Activated CD8-positive, alpha-beta memory T cell treated with anti-CD3 and anti-CD28 coated beads for 48 hours (primary cell): ENCODE measurements around the gene OTUB2.

Experiments
- DNase-seq, 3 experiments: peaks; one replicate each; pipeline ENCODE4 v3.0.0-alpha.2; 2020; ENCODE audit warnings: low read depth in 2 of 3, low spot score in 2 of 3

OTUB2 gene

GRCh38 chr14:94020267-94020666 lies 5.9 kb upstream of the OTUB2 start:
- DNase-seq: no peak

- DNase-seq: no peak
Measured at GRCh38 chr14:94021001-94021400, 5.1 kb upstream of the OTUB2 start.

DNA sequence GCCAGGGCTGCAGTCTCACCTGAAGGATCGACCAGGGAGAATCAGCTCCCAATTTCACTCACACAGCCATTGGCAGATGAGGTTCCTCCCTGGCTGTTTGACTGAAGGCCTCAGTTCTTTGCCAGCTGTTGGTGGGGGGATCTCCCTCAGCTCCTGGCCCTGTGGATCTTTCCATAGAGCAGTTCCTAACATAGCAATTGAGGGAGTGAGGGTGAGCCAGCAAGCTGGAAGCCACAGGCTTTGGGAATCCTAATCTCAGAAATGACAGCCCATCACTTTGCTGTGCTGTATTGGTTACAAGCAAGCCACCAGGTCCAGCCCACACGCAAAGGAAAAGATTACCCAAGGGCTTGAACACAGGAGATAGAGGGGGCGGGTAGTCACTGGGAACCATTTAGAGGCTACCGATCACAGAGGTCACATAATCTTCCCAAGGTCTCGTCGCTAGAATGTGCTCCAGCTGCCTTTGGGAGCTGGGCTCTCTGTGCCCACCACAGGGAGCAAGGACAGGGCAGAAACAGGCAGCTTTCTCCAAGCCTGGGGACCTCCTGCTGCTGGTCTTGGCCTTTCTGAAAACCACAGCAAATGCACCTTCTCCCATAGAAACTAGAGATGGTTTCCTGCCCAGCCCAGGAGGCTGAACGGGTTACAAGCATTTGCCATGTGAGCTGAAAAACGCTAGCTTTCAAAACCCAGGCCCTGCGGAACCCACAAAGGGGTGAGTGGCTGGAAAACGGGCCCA lies 4.6 kb upstream of the OTUB2 start:
- DNase-seq: no peak

- DNase-seq: no peak
Measured at GRCh38 chr14:94022532-94023411, 3.4 kb upstream of the OTUB2 start.

DNA sequence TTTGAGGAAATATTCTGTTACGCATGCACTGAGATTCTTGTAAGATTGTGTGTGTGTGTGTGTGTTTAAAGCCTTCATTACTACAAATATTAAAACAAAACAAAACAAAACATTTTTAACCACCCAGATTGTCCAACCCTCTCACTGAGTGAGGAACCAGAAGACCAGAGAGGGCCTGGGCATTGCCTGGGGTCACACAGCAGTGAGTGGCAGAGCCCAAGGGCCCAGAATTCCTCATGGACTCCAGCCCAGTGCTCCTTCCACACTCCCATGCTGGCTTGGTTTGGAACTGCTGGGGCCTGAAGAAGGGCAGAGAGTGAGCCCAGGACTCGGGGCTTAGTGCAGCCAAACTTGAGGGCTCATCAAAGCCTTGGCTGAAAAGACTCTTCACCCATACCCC lies 1.6 kb upstream of the OTUB2 start:
- no peak for DNase-seq

- no peak for DNase-seq
Measured at GRCh38 chr14:94025720-94026119, 420 bp upstream of the OTUB2 start.

DNA sequence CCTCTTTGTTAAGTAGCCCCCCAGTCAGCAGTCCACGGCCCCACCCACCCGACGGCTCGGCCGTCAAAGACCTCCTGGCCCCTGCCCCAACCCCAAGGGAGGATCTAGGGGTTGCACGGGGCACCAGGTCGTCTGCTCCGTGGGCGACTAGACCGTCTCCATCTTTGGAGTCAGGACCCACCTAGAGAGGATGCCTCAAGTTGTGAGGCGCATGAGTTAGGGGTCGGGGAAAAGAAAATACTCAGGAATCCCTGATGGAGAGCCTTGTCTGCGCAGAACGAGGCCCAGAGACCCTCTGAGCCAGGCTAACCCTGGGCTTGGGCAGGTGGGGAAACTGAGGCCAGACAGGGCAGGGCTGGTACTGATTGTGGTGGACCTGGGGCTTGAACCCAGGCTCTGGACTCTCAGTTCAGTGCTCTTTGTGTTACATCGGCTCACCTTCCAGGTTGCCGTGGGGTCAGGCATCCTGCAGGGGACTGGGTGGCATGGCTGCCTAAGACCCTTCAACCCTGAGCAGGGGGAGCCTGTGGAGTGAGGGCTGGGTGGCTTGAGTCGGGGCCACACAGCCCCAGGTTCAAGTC lies 839 bp downstream of the OTUB2 start:
- no peak for DNase-seq

DNA sequence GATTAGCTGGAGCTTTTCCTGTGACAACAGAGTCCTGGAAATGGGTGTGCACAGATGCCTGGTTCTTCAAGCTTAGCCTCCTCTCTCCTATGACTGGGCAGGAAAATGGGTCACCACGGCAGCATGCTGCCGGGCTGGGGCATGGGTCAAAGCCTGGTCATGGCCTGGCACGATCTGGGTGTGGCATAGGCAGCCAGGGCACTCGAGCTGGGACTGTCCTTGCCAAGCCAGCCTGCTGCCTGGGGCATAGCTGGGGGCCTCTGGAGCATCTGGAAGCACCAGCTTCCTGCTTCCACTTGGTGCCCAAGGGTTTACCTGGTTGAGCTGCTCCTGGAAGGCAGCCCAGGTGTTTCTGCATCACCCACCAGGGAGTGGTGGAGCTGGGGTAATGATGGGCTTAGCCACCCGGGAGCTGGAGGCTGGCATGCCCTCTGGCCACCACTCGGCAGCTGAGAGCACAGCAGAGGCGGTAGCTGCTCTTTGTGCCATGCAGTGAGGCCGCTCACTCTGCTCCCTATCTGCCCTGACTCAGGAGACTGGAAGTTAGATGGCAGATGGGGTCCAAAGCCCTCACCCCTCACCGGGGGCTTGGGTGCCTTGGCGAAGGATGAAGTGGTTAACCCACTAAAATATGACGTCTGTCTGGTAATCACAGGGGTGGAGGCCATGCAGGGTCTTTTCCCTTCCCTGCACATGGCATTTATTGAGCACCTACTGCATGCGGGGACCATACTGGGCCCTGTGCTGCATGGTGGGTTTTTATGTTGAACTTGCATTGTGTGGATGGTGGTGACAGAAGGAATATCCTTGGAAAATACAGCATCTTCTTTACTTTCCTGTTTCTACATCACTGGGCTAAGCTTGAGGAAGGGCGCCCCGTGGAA lies 1.7 kb downstream of the OTUB2 start:
- DNase-seq: no peak

DNA sequence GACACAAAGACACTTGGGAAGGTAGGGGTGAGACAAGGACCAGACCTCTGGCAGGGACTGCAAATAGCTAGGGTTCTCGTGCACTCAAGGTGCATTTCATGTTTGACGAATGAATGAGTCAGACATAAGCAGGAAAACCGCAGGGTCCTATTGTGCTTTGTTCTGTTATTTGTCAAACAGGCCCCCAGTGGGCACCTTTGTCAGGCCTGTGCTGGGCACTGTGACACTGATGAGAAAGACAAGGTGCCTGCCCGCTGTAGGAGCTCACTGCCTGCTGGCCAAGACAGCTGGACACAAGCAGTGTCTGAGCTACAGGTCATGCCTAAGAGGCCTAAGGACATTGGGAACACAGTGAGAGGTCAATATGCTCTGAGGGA lies 2.3 kb downstream of the OTUB2 start:
- no peak for DNase-seq

- no peak for DNase-seq
Measured at GRCh38 chr14:94029265-94029664, 3.1 kb downstream of the OTUB2 start.

DNA sequence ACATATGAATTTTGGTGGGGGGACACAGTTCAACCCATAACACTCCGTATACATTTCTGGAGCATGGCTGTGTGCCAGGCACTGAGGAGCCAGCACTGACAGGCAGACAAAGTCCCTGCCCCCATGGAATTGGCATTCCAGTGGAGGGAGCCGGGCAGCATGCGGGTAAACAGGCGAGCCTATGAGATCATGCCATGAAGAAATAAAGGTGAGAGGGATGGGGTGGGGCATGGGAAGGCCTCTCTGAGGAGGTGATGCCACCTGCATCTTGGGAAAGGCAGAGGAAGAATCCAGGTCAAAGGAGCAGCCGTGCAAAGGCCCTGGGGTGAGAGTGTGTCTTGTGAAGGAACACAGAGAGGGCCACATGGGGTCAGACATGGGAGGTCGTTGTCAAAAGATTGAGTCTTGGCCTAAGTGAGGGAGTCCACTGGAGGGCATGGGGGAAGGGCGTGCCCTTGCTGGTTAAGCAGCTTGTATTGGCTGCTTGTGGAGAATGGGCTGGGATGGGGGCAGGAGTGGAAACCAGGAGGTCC lies 3.6 kb downstream of the OTUB2 start:
- no peak for DNase-seq

GRCh38 chr14:94030571-94030970 lies 4.4 kb downstream of the OTUB2 start:
- no peak for DNase-seq

GRCh38 chr14:94031161-94031882 lies 5.2 kb downstream of the OTUB2 start:
- DNase-seq: no peak

DNA sequence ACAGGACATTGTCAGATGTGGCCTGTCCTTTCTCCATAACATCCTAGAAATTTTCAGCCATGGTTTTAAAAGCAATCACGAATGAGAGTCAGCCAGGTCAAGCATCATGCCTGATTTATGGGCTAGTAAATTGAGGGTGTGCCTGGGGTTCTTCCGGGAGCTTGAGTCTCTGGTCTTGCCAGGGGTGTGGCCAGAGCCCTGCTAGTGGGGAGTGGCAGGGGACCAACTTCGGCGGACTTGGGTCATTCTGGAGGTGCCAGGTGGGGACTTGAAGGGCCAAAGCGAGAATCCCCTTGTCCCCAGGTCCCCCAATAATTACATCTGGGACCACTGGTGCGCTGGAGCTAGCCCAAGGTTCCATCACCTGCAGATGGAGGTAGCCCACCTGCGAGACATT lies 5.7 kb downstream of the OTUB2 start:
- DNase-seq: no peak

- DNase-seq: no peak
Measured at GRCh38 chr14:94034886-94035285, 8.7 kb downstream of the OTUB2 start.

DNA sequence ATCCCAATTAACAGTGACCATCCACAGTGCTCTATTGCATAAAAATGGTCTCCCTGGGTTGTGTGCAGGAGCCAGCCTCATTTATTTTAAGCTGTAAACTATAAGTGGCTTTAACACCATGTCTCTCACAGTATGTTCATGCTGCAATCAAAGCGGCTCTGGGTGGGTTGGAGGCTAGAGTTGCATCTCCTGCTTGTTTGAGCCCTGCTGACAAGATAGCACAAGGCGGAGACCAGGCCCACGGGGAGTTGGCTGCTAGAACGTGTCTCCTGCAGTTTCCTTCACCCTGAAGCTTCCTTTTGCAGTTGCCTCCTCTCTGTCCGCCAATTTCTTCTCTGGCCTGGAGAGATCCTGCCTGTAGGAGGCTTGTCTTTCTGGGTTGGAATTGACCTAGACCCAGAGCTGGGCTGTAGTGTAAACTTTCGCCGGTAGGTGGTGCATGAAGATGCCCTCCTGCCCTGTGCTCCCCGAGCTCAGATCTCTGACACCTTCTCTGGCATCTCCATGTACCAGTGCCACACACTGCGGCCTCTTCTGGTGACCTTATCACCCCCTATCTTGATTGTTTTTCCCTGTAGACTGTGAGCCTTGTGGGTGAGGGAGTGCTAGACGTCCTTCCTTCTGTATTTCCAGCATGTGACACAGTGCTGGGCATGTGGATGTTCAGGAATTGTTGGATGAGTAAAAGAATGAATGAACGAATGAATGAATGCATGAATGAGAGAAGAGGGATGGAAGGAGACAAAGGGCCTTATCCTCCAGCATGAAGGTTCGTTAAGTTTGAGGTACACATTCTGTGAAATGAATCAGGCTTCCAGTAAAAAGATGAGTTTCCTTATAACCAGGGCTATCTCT lies 10.4 kb downstream of the OTUB2 start:
- peak; percentile 39 to 65 (median 63) for DNase-seq

GRCh38 chr14:94037954-94038353 lies 11.8 kb downstream of the OTUB2 start:
- DNase-seq: no peak

DNA sequence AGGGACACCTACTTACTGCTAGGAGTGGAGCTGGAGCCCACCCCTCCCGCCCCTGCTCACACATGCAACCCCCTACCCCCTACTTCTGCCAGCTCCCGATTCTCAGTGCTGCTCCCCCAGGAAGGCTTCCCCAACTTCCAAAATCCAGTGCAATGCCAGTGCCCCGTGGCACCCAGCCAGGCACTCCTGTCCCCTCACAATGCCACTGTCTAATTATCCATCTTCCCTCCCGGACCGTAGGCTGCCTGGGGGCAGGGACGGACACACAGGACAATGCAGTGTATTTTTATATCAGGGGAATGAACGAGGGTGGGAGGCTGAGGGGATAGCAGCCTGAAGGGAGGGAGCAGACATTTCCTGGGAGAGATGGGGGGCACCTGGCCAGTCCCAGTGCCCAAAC lies 12.4 kb downstream of the OTUB2 start:
- no peak for DNase-seq

DNA sequence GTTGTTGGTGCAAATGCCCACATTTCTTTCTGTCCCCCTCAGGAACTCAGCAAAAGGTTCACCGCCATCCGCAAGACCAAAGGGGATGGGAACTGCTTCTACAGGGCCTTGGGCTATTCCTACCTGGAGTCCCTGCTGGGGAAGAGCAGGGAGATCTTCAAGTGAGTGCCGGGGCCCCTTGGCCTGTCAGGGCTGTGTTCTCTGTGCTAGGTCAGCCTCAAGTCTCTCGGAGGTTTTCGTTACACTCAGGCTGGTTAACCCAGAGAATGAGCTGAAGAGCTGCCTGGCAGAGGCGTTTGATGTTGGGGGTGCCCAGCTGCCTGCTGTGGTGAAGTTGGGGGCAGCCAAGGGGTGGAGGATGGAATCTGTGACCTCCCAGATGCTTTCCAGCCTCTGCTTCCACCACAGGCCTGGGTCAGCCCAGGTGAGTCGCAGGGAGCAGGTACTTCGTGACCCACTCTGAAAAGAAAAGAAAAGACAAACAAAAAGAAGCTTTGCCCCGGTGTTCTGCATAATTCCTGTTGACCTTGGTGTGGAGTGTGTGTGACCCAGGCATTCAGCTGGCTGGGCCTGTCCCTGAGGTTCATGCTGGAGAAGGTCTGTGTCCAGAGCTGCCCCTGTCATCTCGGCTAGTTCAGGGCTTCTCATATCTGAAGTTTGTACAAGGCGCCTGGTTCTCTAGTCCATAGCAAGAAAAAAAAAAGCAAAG lies 12.9 kb downstream of the OTUB2 start:
- DNase-seq: no peak
